ENCODE data around the gene NANOS3. TPM values are rescaled to one million over a fixed set of nuclear protein-coding genes. Genes with fewer than 3 reads are reported as not detected.

Gene NANOS3
- total and polyA plus RNA-seq, 2 experiments from 2014 or later, result not detected

DNA sequence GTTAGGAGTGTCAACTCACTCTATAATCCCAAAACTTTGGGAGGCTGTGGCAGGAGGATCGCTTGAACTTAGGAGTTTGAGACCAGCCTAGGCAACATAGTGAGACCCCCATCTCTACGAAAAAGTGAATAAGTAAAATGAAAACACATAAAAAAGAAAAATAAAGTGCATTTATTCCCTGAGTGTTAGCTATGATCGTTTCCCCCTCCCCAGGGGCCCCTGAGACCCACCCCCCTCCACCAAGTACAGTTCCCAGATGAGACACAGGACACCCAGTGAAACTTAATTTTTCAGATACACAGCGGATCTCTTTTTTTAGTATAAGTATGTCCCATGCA is 28.6 kb upstream of the NANOS3 start:
- H3K27ac ChIP-seq (ENCODE audit: low read depth), result peak overlapping the region; percentile 100; the same call in 1 of the 2 replicates
- H3K9me2 ChIP-seq (ENCODE audit: insufficient read depth), result no peaks in the 10 kb centered on the region
- H3K36me3 ChIP-seq (ENCODE audit: insufficient read depth), result no peaks in the 10 kb centered on the region
- Mint-ChIP-seq H3K4me1 (peaks cover 36% of the 10 kb centered on the region), H3K27ac (no peak overlapping the region), H3K9me3 (0 out of 3 replicates have a peak, but pooled peaks cover 3% of the 10 kb centered on the region), H3K27me3 (ENCODE audit: insufficient read depth, low read depth, poor library complexity) (peaks cover 23% of the 10 kb centered on the region), H3K36me3 (ENCODE audit: low read depth) (no peaks in the 10 kb centered on the region; the same call in 2 of the 3 replicates), H3K4me3 (0 out of 3 replicates have a peak overlapping the region, but pooled peaks have one; percentile 33)
- no peaks in the 10 kb centered on the region for H3K79me2 ChIP-seq (replicated peaks; ENCODE audit: insufficient read depth)
- H3K4me1 ChIP-seq (ENCODE audit: insufficient read depth), result peaks cover 43% of the 10 kb centered on the region
- no peaks in the 10 kb centered on the region for H4K20me1 ChIP-seq (replicated peaks; ENCODE audit: insufficient read depth)
- peaks cover 39% of the 10 kb centered on the region for H3F3A ChIP-seq (replicated peaks; ENCODE audit: low read depth)
- peak overlapping the region; percentile 93; the same call in 1 of the 2 replicates for H3K4me3 ChIP-seq
- ATAC-seq, result no peak
- H2AFZ ChIP-seq, result no peak overlapping the region
- no peaks in the 10 kb centered on the region for H3K27me3 ChIP-seq (ENCODE audit: insufficient read depth)
- TF ChIP-seq NANOG (IDR thresholded peaks at IDR 0.05; ENCODE audit: borderline replicate concordance) (no peak), CREB1 (CRISPR knock-in tag; IDR thresholded peaks at IDR 0.05; ENCODE audit: low read depth) (no peak), EZH2phosphoT487 (IDR thresholded peaks at IDR 0.05; ENCODE audit: unreplicated experiment) (no peak), EZH2 (IDR thresholded peaks at IDR 0.05; ENCODE audit: low read depth, unreplicated experiment) (no peak), STAT1 (IDR thresholded peaks at IDR 0.05; ENCODE audit: unreplicated experiment) (no peak), JUNB (IDR thresholded peaks at IDR 0.05; ENCODE audit: unreplicated experiment) (no peak)
- TF ChIP-seq, protein P1, sequence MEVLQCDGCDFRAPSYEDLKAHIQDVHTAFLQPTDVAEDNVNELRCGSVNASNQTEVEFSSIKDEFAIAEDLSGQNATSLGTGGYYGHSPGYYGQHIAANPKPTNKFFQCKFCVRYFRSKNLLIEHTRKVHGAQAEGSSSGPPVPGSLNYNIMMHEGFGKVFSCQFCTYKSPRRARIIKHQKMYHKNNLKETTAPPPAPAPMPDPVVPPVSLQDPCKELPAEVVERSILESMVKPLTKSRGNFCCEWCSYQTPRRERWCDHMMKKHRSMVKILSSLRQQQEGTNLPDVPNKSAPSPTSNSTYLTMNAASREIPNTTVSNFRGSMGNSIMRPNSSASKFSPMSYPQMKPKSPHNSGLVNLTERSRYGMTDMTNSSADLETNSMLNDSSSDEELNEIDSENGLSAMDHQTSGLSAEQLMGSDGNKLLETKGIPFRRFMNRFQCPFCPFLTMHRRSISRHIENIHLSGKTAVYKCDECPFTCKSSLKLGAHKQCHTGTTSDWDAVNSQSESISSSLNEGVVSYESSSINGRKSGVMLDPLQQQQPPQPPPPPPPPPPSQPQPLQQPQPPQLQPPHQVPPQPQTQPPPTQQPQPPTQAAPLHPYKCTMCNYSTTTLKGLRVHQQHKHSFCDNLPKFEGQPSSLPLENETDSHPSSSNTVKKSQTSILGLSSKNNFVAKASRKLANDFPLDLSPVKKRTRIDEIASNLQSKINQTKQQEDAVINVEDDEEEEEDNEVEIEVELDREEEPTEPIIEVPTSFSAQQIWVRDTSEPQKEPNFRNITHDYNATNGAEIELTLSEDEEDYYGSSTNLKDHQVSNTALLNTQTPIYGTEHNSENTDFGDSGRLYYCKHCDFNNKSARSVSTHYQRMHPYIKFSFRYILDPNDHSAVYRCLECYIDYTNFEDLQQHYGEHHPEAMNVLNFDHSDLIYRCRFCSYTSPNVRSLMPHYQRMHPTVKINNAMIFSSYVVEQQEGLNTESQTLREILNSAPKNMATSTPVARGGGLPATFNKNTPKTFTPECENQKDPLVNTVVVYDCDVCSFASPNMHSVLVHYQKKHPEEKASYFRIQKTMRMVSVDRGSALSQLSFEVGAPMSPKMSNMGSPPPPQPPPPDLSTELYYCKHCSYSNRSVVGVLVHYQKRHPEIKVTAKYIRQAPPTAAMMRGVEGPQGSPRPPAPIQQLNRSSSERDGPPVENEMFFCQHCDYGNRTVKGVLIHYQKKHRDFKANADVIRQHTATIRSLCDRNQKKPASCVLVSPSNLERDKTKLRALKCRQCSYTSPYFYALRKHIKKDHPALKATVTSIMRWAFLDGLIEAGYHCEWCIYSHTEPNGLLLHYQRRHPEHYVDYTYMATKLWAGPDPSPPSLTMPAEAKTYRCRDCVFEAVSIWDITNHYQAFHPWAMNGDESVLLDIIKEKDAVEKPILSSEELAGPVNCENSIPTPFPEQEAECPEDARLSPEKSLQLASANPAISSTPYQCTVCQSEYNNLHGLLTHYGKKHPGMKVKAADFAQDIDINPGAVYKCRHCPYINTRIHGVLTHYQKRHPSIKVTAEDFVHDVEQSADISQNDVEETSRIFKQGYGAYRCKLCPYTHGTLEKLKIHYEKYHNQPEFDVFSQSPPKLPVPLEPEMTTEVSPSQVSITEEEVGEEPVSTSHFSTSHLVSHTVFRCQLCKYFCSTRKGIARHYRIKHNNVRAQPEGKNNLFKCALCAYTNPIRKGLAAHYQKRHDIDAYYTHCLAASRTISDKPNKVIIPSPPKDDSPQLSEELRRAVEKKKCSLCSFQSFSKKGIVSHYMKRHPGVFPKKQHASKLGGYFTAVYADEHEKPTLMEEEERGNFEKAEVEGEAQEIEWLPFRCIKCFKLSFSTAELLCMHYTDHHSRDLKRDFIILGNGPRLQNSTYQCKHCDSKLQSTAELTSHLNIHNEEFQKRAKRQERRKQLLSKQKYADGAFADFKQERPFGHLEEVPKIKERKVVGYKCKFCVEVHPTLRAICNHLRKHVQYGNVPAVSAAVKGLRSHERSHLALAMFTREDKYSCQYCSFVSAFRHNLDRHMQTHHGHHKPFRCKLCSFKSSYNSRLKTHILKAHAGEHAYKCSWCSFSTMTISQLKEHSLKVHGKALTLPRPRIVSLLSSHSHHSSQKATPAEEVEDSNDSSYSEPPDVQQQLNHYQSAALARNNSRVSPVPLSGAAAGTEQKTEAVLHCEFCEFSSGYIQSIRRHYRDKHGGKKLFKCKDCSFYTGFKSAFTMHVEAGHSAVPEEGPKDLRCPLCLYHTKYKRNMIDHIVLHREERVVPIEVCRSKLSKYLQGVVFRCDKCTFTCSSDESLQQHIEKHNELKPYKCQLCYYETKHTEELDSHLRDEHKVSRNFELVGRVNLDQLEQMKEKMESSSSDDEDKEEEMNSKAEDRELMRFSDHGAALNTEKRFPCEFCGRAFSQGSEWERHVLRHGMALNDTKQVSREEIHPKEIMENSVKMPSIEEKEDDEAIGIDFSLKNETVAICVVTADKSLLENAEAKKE (CRISPR knock-in tag; IDR thresholded peaks at IDR 0.05), result no peak
- TF ChIP-seq, protein P2, sequence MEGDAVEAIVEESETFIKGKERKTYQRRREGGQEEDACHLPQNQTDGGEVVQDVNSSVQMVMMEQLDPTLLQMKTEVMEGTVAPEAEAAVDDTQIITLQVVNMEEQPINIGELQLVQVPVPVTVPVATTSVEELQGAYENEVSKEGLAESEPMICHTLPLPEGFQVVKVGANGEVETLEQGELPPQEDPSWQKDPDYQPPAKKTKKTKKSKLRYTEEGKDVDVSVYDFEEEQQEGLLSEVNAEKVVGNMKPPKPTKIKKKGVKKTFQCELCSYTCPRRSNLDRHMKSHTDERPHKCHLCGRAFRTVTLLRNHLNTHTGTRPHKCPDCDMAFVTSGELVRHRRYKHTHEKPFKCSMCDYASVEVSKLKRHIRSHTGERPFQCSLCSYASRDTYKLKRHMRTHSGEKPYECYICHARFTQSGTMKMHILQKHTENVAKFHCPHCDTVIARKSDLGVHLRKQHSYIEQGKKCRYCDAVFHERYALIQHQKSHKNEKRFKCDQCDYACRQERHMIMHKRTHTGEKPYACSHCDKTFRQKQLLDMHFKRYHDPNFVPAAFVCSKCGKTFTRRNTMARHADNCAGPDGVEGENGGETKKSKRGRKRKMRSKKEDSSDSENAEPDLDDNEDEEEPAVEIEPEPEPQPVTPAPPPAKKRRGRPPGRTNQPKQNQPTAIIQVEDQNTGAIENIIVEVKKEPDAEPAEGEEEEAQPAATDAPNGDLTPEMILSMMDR (conservative IDR thresholded peaks at IDR 0.05; ENCODE audit: low read depth in 2 of 2), result no peak
- H3K4me2 ChIP-seq, result peak overlapping the region; percentile 97; the same call in 1 of the 2 replicates
- no peak for DNase-seq (ENCODE audit: low spot score)

Data from GM23338 (cell line).